Activated naive CD4-positive, alpha-beta T cell treated with anti-CD3 and anti-CD28 coated beads, Interleukin-2, amount 50 U/mL, for 16 hours (primary cell): ENCODE data around the gene CBLN3.
A peak's percentile ranks its signal among the peaks of the same experiment; 100 is the strongest.

Experiments
- DNase-seq: peaks from one replicate; pipeline ENCODE4 v3.0.0-alpha.2; 2020

CBLN3 gene

DNA sequence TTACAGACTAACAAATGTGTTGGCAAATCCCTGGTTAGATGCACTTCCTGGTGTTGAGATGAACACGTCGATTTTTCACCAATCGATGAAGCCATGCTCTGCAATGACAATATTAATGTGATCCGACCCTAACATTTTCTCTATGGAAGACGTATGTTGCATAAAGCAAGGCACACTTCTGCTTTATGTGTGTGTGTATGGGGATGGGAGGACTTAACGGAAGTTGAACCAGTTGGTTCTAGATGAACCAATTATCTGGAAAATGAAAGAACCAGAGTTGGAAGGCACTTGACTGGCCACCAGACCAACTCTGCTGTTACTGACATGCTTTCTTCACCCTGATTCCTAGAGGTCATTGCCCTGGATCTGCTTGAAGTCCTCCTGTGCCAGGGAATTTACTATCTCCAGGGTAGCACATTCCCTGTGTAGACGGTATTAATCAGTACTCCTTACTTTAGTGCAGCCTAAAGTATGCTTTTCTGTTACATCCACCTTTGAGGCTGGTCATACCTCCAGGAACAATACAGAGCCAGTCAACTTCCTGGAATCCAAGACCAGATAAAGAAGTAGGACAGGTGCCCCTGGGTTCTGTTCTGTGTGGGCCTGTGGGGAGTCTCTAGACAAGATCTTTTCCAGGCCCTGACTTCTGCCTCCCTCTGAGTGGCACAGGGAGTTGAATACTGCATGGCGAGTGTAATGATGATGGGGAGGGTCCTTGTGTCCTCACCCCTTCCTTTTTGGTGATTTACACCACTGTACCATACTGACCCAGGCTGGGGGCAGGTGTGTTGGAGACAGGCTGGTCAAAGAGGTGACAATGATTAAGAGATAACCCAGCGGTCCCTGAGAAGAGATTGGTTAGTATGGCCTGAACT, 9.0 kb upstream of the CBLN3 start:
- DNase-seq: no peak

DNA sequence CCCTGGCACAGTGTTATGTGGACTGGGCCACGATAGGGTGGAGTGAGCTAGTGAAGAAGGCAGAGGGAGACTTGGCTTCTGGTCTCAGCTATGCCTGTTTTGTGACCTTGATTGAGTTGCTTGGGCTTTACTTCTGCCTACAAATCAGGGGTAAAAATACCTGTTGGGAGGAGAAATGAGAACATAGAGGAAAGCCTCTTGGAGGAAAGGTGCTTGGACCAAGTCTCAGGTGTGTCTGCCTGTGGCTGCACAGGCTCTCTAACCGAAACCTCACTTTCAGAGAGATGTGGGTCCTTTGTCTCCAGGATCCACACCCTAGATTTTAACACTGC, 8.2 kb upstream of the CBLN3 start:
- DNase-seq: no peak

DNA sequence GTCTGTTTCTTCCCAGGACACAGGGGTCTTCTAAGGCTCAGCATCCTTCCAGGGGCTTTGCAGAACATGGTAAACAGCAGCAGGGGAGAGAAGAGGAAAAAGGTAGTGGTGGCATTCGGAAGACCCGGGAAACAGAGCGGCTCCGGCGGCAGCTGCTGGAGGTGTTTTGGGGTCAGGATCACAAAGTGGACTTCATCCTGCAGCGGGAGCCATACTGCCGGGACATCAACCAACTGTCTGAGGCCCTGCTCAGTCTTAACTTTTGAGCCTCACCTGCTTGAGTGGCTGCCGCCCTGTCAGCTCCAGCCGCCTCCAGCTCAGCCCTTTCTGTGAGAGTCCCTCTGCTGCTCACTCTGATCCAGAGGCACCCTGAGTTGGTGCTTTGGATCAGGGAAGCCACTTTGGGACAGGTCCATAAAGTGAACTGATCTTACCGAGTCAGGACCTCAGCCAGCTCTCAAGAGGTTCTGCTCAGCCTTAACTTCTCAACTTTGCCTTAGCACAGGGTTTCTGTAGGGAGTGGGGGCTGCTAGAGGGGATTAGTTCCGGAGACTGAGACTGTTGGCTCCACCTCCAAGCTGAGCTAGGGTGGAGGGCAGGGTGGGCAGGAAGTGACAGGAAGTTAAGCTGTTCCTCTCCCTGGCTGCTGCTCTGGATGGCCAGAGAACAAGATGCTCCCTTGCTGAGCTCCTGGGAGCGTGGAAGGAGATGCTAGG, 7.7 kb upstream of the CBLN3 start:
- DNase-seq: no peak

DNA sequence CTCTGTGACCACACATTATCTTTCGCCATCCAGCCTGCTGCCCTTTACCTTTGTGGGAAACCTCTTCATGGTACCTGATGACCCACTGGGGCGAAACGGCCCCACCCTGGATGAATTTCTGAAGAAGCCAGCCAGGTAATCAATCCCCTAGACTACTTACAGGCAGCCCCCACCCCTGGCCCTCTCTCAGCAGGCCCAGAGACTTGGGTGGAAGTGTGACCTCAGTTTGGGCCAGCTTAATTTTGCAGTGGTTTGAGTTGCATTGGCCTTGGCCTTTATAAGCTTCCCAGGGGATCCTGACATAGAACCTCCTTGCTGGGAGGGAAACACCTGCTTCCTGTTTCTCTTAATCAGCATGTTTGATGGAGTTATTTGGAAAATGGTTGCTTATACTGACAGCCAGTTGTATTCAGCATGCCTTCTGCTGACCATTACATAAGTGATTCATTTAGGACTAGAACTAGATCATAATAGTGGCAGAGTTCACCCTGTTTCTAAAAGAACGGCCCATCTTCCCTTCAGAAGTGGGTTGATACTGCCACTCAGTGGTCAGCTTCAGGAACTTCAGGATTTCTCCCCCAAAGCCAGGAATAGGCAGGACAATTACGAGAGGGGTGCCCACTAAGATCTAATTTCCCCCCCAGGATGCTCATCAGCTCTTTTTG, 7.0 kb upstream of the CBLN3 start:
- no peak for DNase-seq

DNA sequence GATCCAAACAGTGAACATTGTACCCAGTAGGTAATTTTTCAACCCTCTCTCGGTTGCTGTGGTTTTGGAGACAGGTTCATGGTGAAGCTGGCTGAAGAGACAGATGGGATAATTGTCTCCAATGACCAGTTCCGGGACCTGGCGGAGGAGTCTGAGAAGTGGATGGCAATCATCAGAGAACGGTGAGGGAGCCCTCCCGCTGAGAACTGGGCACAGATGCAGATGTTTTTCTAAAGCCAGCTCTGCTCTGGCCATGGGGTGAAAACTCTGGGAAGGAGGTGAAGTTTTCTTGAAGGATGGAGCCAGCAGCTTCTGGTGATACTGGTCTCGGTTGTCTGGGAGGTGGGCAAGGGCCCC, 6.5 kb upstream of the CBLN3 start:
- no peak for DNase-seq

DNA sequence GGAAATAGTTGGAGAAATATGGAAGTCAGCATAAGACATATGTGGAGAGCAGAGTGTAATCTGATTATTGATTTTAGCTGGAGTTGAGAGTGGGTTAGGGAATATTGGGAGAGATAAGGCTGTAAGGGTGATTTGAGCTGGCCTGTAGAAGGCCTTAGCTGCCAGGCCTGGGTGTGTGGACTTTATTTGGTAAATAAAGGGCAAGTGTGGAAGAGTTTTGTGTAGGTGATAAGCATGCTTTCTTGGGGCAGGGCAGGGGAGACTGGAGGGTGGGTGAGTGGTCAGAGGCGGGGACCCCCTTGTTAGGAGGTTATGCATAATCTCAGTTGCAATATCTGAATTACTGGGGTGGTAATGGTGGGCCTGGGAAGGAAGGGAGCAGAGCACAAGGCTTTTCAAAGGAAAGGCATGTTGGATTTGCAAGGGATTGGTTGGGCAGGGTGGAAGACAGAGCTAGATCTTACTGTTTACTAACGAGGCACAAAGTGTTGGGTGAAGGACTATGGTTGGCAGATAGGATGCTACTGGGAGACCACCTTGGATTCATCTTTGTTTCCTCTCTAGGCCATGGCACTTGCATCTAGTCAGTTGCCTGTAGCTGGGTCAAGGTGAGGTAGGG, 5.8 kb upstream of the CBLN3 start:
- no peak for DNase-seq

DNA sequence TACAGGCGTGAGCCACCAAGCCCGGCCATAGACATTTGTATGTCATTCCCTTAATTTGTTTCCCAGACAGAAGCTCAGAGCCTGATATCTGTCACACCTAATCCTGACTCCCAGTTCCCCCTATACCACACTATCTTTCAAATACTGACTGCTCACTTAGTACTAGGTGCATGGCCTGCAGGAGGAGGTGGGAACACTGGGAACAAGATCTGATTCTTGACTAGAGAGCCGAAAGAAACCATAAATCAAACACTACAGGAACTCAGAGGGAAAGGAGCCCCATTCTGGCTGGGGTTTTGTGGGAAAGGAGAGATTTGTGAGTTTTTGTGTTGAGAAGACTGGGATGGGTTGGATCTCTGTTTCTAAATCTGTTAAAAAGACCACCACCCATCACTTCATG, 5.2 kb upstream of the CBLN3 start:
- DNase-seq: no peak

DNA sequence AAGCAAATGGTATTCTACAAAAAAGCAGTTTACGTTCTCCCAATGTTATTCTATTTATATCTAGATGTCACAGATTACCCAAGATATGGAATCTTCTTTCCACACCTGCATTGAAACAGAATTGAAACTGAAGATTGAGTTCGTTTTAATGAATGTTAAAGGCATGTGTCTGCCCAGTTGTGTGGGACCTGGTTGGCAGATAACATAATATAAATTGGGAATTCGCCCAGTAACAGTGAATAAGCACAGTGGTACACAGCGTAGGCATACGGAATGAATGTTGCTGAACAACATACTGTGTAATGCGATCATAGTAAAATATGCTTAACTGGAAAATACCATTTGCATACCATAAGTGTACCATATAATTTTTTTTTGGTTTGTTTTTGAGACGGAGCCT, 4.6 kb upstream of the CBLN3 start:
- no peak for DNase-seq

DNA sequence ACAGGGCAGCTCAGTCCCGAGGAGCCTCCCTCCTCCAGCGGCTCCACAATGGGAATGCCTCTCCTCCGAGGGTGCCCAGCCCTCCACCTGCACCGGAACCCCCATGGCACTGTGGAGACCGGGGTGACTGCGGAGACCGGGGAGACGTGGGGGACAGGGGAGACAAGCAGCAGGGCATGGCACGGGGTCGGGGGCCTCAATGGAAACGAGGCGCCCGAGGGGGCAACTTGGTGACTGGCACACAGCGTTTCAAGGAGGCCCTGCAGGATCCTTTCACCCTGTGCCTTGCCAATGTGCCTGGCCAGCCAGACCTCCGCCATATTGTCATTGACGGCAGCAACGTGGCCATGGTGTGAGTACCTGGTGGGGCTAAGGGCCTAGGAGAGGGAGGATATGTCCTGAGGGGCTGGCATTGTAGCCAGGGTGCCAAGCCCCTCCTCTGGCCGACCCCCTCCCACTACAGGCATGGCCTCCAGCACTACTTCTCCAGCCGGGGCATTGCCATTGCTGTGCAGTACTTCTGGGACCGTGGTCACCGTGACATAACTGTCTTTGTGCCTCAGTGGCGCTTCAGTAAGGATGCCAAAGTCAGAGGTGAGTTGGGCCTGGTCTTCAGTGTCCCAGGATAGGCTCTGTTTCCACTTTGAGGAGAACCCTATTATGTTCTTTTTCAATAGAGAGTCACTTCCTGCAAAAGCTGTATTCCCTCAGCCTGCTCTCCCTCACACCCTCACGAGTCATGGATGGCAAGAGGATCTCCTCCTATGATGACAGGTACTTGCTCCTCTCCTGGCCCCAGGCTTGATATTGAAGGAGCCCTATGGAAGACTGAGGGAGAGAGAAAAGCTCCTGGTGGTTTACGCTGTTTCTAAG, 3.0 kb upstream of the CBLN3 start:
- DNase-seq: no peak

DNA sequence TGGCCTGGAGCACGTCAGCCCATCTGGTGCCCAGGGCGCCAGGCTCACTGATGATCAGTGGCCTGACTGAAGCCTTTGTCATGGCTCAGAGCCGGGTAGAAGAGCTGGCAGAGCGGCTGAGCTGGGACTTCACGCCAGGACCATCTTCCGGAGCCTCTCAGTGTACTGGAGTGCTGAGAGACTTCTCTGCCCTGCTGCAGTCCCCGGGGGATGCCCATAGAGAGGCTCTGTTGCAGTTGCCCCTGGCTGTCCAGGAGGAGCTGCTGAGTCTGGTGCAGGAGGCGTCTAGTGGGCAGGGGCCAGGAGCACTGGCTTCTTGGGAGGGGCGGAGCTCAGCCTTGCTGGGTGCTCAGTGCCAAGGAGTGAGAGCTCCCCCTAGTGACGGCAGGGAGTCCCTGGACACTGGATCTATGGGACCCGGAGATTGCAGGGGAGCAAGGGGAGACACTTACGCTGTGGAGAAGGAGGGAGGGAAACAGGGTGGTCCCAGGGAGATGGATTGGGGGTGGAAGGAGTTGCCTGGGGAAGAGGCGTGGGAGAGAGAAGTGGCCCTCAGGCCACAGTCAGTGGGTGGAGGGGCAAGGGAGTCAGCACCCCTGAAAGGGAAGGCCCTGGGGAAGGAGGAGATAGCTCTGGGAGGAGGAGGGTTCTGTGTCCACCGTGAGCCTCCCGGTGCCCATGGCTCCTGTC, 2.2 kb upstream of the CBLN3 start:
- DNase-seq: peak; percentile 90

DNA sequence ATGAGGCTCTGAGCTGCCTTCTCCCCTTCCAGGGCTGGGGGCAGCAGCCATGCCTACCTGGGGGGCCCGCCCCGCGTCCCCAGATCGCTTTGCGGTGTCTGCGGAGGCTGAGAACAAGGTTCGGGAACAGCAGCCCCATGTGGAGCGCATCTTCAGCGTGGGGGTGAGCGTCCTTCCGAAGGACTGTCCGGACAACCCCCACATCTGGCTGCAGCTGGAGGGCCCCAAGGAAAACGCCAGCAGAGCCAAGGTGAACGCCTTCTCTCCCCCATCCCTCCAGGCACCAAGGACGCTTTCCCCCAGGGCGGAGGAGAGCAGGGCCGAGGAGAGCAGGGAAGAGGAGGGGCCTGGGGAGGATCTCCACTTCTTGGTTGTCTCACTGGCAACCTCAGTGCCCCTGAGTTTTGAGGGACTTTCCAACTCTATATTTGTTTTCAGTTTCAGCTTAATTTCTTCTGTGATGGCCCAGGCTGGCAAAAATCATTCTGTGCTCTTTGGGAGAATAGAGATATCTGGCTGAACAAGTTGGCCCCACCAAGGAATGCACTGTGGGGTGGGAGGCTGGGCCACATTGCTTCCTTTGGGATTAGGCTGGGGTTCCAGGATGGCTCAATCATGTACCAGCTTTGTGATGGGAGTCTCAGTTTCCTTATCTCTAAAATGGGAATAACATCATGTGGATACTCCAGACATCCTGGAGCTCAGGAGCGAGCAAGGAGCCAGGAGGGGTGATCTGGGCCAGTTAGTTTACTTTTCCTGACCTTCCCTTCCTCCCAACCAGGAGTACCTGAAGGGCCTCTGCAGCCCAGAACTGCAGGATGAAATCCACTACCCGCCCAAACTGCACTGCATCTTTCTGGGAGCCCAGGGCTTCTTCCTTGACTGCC, 1.5 kb upstream of the CBLN3 start:
- DNase-seq: peak; percentile 78

DNA sequence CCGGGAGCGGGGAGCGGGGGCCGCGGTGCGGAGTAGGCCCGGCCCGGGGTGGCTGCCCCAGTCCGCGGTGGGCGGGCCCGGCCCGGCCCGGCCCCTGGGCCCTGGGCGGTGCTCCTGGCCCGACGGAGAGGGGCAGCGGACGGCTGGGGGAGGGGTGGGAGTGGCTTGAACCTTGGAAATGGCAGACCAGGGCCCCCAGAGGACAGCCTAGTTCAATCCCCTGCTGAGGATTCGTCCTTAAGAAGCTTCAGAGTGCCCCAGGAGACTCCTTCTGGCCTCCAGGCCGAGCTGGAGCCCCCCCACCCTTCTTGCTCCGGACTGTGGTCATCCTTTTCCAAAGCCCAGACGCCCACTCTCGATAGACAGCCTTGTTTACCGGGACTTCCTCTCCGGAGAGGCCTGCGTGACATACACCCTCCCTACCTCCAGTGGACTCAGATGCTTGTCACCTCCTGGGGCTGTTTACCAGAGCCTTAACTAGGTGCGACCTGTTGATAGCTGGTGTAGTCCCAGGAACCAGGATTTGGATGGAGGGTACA, 744 bp upstream of the CBLN3 start:
- peak; percentile 53 for DNase-seq

DNA sequence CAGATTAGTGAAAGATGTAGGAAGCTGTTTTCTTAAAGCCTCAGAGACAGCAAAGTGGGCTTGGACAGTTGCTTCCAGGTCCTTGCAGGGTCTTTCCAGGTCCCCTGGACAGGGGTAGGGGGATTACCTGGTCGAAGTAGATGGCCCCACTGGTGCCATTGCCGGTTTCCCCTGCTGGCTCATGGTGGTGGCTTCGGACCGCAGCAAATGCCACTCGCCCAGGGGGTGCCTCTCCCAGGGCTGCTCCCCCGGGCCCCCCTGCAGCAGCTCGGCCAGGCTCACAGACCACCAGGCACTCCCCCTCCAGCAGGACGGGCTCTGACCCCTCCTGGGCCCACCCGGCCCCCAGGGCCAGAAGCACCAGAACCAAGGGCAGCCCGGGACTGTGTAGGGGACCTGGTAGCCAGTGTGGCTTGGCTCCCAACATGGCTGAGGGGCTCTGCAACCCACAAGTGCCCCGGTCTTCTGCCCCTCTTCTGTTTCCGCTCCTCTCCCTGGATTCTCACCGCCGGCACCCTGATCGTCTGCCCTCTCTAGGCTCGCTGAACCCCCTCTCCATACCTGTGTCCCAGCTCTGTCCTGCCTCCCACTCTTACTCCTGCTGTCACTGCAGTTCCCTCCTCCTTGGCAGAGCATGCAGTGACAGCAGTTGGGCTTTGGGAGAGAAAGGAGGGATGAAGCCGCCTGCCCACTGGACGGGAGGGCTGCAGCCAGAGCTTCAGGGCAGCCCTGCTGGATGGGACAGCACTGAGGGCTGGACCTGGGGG, 657 bp downstream of the CBLN3 start:
- DNase-seq: no peak

DNA sequence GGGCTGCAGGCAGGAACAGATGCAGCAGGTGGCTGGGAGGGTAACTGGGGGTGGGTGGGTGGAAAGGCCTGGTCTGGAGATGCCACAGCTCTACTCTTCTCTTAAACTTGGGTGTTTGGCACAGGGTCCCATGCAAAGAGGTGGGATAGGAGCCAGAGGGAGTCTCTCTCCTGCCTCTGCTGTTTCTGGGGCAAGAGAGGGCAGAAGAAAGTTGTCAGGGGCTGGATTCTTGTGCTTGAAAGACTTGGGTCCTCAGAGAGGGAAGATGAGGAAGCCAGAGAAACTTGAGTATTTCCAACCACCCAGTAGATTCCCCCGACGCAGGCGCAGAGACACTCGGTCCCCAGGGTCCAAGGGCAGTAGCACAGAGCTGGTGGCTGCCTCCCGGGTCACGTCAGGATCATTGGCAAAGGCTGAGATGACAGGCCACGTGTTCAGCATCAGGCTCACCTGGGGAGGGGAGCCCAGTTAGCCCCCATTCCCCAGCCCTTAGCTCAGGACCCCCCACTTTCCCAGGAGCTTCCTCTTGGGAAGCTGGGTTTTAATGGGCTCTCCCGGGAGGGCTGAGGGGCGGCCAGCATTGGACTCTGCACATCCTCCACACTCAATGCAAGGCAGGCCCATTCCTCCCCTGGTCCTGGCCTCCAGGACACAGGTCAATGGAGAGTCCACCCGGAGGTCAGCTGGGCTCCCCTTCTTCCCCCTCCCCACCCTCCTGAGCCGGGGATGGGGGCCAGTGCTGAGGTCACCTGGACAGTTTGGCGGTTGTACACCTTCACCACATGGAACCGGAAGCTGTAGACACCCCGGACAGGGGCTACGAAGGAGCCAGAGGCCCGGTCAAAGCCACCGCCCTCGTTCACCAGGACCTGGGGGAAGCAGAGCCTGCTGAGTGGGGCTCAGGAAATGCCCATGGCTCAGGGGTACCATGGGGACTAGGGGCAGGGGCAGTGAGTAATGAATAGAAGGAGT, 1.6 kb downstream of the CBLN3 start:
- DNase-seq: no peak

DNA sequence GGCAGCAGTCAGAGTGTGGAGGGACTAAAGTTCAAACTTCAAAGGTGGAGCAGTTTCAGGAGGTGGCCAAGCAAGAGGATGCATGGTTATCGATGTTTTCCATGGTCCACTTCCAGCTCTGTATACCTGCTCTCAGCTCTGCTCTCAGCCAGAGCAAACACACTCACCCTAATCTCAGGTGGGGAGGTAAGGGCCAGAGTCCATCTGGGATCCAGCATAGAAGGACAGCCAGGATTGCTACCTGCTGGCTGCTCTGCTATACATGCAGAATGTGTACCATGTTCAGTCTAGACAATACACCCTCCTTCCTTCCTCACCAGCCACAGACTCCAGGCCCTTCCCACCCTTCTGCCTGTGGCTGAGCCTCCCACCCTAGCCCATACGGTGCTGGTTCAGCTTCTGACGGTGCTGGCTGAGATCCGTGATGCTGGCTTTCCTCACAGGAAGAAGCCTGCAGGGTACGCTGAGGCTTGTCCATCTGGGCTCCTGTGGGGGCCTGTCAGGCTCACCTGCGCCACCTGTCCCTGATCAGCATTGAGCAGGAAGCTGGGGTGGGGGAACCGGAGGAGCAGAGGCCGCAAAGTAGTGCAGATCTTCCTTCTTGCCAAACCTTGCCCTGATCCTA, 2.4 kb downstream of the CBLN3 start:
- DNase-seq: no peak

DNA sequence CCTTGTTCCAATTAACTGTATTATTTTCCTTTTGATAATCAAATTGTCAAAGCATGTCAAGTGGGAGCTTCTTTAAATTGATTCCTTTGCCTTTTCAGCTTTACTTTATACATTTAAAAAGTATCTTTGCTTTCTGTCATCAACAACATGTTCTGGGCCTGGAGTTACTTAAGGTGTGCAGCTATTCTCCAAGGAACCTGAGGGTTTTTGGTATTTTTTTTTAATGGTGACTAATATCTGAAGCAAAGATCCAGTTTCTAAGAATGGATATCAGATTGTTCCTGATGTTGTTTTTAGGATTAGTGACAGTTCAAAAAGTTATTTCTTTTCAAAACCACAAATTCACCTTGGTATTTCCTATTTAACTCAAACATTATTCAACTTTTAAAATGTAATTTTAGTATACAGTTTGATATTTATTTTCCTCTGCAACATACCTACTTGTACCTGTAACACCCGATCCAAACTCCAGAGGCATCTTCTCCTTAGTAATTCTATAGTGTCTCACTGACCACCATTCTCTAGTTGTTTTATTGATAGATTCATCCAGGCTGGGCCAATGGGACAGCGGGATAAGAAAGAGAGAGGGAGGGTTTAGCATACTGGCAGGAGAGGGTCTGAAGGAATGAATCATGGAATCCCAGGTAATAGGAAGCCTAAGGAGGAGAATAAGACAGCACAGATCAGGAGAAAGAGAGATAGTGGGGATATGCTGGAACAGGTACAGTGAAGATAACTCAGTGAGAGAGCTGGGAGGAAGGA, 3.1 kb downstream of the CBLN3 start:
- no peak for DNase-seq

DNA sequence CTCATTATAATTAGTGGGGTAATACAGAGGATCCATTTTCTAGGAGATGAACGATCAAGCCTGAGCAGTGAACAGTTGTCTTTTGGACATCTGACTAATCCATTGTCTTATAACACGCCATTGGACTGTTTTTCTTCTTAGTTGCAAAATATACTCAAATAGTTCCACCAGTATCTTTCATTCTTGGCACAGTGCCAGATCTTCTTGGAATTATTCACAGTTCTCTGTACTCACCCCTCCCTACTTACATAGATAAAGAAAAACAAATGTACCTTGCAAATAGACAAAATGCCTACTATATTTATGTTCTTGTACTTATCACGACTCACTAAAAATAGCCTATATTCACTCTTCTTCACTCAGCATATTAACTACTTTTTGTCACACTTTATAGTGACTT, 3.8 kb downstream of the CBLN3 start:
- DNase-seq: no peak
